NOMO-1 (cell line): ENCODE measurements around the gene NLK.
A peak's percentile ranks its signal among the peaks of the same experiment; 100 is the strongest.
"Not testable (repeated sequence)": the region's sequence is repeated elsewhere in the genome, so short reads cannot be mapped to it uniquely, and the experiment has no call there.

Experiments
- DNase-seq, 2 experiments: peaks; one replicate each; lab custom pipeline; 2025; ENCODE audit not compliant: unreplicated experiment in 2 of 2; lab: John Stamatoyannopoulos, UW

Gene NLK

GRCh38 chr17:28187931-28188330 is 145.5 kb downstream of the NLK start:
- no peak for DNase-seq

- no peak for DNase-seq
Observed at GRCh38 chr17:28188841-28189263, 146.4 kb downstream of the NLK start.

- DNase-seq = no peak
Observed at GRCh38 chr17:28189667-28190066, 147.2 kb downstream of the NLK start.

- DNase-seq = no peak
Observed at GRCh38 chr17:28191018-28191417, 148.5 kb downstream of the NLK start.

- DNase-seq = peak; percentile 35 to 57
Observed at GRCh38 chr17:28193241-28193640, 150.8 kb downstream of the NLK start.

GRCh38 chr17:28194382-28194781 is 151.9 kb downstream of the NLK start:
- DNase-seq = no peak

GRCh38 chr17:28196636-28197035 is 154.2 kb downstream of the NLK start:
- no peak for DNase-seq

GRCh38 chr17:28199115-28199514 is 156.6 kb downstream of the NLK start:
- no peak for DNase-seq

- no peak for DNase-seq
Observed at GRCh38 chr17:28199728-28200127, 157.3 kb downstream of the NLK start.

GRCh38 chr17:28201315-28201714 is 158.8 kb downstream of the NLK start:
- DNase-seq = no peak

- DNase-seq = no peak
Observed at GRCh38 chr17:28204244-28204643, 161.8 kb downstream of the NLK start.

- DNase-seq = no peak
Observed at GRCh38 chr17:28204751-28205150, 162.3 kb downstream of the NLK start.

GRCh38 chr17:28206292-28206691 is 163.8 kb downstream of the NLK start:
- DNase-seq = no peak

- DNase-seq = no peak
Observed at GRCh38 chr17:28211811-28212210, 169.3 kb downstream of the NLK start.

GRCh38 chr17:28213578-28213977 is 171.1 kb downstream of the NLK start:
- DNase-seq = not testable (repeated sequence)

GRCh38 chr17:28216052-28216451 is 173.6 kb downstream of the NLK start:
- no peak for DNase-seq

GRCh38 chr17:28216528-28216927 is 174.1 kb downstream of the NLK start:
- peak in 1 of 2 experiments; percentile 10 for DNase-seq

- DNase-seq = no peak
Observed at GRCh38 chr17:28219771-28220170, 177.3 kb downstream of the NLK start.

GRCh38 chr17:28221751-28222414 is 179.4 kb downstream of the NLK start:
- DNase-seq = no peak

- no peak for DNase-seq
Observed at GRCh38 chr17:28225271-28225670, 182.8 kb downstream of the NLK start.

GRCh38 chr17:28225867-28226266 is 183.4 kb downstream of the NLK start:
- DNase-seq = no peak

- DNase-seq = no peak
Observed at GRCh38 chr17:28226563-28227315, 184.3 kb downstream of the NLK start.
